Astrocyte of the cerebellum (primary cell): ENCODE data around the gene PDE2A.

Experiments
- DNase-seq: peaks from one replicate; pipeline ENCODE4 v3.0.0-alpha.2; 2011; ENCODE audit warnings: low read depth
- H3K4me3 ChIP-seq: 2 replicates; pipeline ENCODE4 v1.5.1; 2011; ENCODE audit warnings: mild to moderate bottlenecking, low read depth, low read length, moderate library complexity
- in situ Hi-C: cut with HindIII; loops from 2 replicates; pipeline ENCODE4 v1.10.0; 2017; ENCODE audit warnings: low sequenced_read_pairs
- TF ChIP-seq, protein P1 (sequence below): IDR thresholded peaks from 2 replicates; pipeline ENCODE4 v1.5.1; 2012; ENCODE audit warnings: low read length, low read depth, moderate library complexity, mild to moderate bottlenecking; ENCODE audit errors: missing control alignments

PDE2A gene

GRCh38 chr11:72586321-72587090 is 87.7 kb downstream of the PDE2A start:
- in situ Hi-C loops = no loop called here
- TF ChIP-seq, protein P1, sequence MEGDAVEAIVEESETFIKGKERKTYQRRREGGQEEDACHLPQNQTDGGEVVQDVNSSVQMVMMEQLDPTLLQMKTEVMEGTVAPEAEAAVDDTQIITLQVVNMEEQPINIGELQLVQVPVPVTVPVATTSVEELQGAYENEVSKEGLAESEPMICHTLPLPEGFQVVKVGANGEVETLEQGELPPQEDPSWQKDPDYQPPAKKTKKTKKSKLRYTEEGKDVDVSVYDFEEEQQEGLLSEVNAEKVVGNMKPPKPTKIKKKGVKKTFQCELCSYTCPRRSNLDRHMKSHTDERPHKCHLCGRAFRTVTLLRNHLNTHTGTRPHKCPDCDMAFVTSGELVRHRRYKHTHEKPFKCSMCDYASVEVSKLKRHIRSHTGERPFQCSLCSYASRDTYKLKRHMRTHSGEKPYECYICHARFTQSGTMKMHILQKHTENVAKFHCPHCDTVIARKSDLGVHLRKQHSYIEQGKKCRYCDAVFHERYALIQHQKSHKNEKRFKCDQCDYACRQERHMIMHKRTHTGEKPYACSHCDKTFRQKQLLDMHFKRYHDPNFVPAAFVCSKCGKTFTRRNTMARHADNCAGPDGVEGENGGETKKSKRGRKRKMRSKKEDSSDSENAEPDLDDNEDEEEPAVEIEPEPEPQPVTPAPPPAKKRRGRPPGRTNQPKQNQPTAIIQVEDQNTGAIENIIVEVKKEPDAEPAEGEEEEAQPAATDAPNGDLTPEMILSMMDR = no peak
- no peak overlapping the region for H3K4me3 ChIP-seq
- no peak for DNase-seq

- TF ChIP-seq, protein P1 = peak; percentile 87
- in situ Hi-C loops = no loop called here
- DNase-seq = peak; percentile 35
- H3K4me3 ChIP-seq = no peak overlapping the region
Measured at GRCh38 chr11:72585762-72586311, 88.4 kb downstream of the PDE2A start.

GRCh38 chr11:72584939-72585597 is 89.2 kb downstream of the PDE2A start:
- in situ Hi-C loops = no loop called here
- TF ChIP-seq, protein P1 = no peak
- no peak for DNase-seq
- H3K4me3 ChIP-seq = no peak overlapping the region

- TF ChIP-seq, protein P1 = no peak
- DNase-seq = no peak
- no peak overlapping the region for H3K4me3 ChIP-seq
- in situ Hi-C loops = no loop called here
Measured at GRCh38 chr11:72584293-72584938, 89.8 kb downstream of the PDE2A start.

- DNase-seq = no peak
- in situ Hi-C loops = no loop called here
- TF ChIP-seq, protein P1 = no peak
- no peak overlapping the region for H3K4me3 ChIP-seq
Measured at GRCh38 chr11:72583616-72584292, 90.5 kb downstream of the PDE2A start.

DNA sequence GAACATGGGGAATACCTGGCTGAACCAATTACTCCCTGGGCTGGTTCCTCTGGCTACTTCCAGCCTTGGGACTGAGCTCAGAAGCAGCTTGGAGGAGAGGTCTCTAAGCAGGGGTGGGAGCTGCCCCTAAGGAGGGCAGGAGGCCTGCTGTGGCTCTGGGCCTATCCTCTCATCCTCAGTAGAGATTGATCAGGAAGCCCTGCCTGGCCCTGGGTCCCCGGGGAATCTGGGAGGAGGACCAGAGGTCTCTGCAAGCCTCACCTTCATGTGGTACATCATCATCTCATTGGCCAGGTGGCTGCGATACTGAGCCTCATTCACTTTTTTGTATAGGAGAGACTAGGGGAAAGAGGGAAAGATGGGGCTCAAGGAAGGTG is 91.1 kb downstream of the PDE2A start:
- TF ChIP-seq, protein P1 = no peak
- no peak for DNase-seq
- no peak overlapping the region for H3K4me3 ChIP-seq
- in situ Hi-C loops = no loop called here
